ENCODE results near the gene TAPT1. TPM values are rescaled to one million over a fixed set of nuclear protein-coding genes. Genes with fewer than 3 reads are reported as not detected.
A peak's percentile ranks its signal among the peaks of the same experiment; 100 is the strongest.

The TAPT1 gene
- polyA plus RNA-seq, 2 of the 4 experiments (the other 2 are of a cell fraction) = 11.5 to 17.1 TPM

- ChIA-PET POLR2A (no interaction called here), CTCF (no interaction called here)
- TF ChIP-seq ZNF302 (CRISPR knock-in tag; IDR thresholded peaks at IDR 0.05) = no peak
- no peak for TF ChIP-seq PBX3 (IDR thresholded peaks at IDR 0.05)
- peak; percentile 21 for TF ChIP-seq MAFK (IDR thresholded peaks at IDR 0.05; ENCODE audit: partially characterized antibody)
- TF ChIP-seq FOSB (CRISPR knock-in tag; IDR thresholded peaks at IDR 0.05) = no peak
- no peak for TF ChIP-seq POLR2AphosphoS2 (conservative IDR thresholded peaks at IDR 0.05; ENCODE audit: low read length)
- no peak for TF ChIP-seq RARB (CRISPR knock-in tag; IDR thresholded peaks at IDR 0.05)
- TF ChIP-seq EHF (CRISPR knock-in tag; IDR thresholded peaks at IDR 0.05) = no peak
- FAIRE-seq (no peak), DNase-seq (ENCODE audit: low read depth in 1 of 2, low spot score in 1 of 2) (no peak), ATAC-seq (no peak)
- peak overlapping the region; percentile 66 for H3K4me2 ChIP-seq
- WGBS (ENCODE audit: missing lambda C conversion rate) = 47% methylated on average over 4 of the region's 4 CpGs
- peaks cover 20% of the 10 kb centered on the region; the same call in 2 of the 3 replicates for H3K4me1 ChIP-seq
- no peak overlapping the region for H3K4me3 ChIP-seq
- H3K9me3 ChIP-seq = no peaks in the 10 kb centered on the region
- peak overlapping the region; percentile 54 to 63; a peak in 5 of 6 replicates for H3K27ac ChIP-seq
Measured at GRCh38 chr4:16231570-16232245, 5.4 kb upstream of the TAPT1 start.

- ChIA-PET CTCF (no interaction called here), POLR2A (no interaction called here)
- H3K4me1 ChIP-seq = peaks cover 17% of the 10 kb centered on the region; the same call in 2 of the 3 replicates
- no peaks in the 10 kb centered on the region for H3K9me3 ChIP-seq
- DNase-seq (ENCODE audit: low read depth in 1 of 2, low spot score in 1 of 2) (no peak), FAIRE-seq (no peak), ATAC-seq (no peak)
- TF ChIP-seq ATOH8 (CRISPR knock-in tag; IDR thresholded peaks at IDR 0.05; ENCODE audit: low read depth) (no peak), JUNB (IDR thresholded peaks at IDR 0.05) (no peak), MAFK (IDR thresholded peaks at IDR 0.05; ENCODE audit: partially characterized antibody) (no peak), CTCF (IDR thresholded peaks at IDR 0.05) (no peak), HOXB13 (CRISPR knock-in tag; IDR thresholded peaks at IDR 0.05; ENCODE audit: low read depth) (no peak), BCL3 (IDR thresholded peaks at IDR 0.05) (no peak), CHD2 (IDR thresholded peaks at IDR 0.05; ENCODE audit: low read length, partially characterized antibody) (no peak), MAZ (IDR thresholded peaks at IDR 0.05; ENCODE audit: borderline replicate concordance, low read depth, low read length) (no peak), RARB (CRISPR knock-in tag; IDR thresholded peaks at IDR 0.05) (no peak), CEBPB (IDR thresholded peaks at IDR 0.05) (no peak), KDM5A (IDR thresholded peaks at IDR 0.05) (no peak), EHMT2 (IDR thresholded peaks at IDR 0.05; ENCODE audit: low read depth) (no peak), HDAC2 (IDR thresholded peaks at IDR 0.05) (no peak), RAD21 (conservative IDR thresholded peaks at IDR 0.05 in 1 of 2, IDR thresholded peaks at IDR 0.05 in 1 of 2) (no peak), SREBF2 (IDR thresholded peaks at IDR 0.05) (no peak), EP300 (IDR thresholded peaks at IDR 0.05) (no peak), HOXB5 (CRISPR knock-in tag; IDR thresholded peaks at IDR 0.05) (no peak), CBX8 (IDR thresholded peaks at IDR 0.05) (no peak), ESRRA (IDR thresholded peaks at IDR 0.05; ENCODE audit: borderline replicate concordance, low read length) (no peak)
- no peak overlapping the region for H3K4me3 ChIP-seq
- no peak overlapping the region for H3K27ac ChIP-seq
- WGBS (ENCODE audit: missing lambda C conversion rate) = 73% methylated on average over 2 of the region's 2 CpGs
- no peak overlapping the region; the same call in 2 of the 3 replicates for H3K4me2 ChIP-seq
Measured at GRCh38 chr4:16230308-16230707, 4.0 kb upstream of the TAPT1 start.

All from A549 (cell line).